ENCODE measurements around the gene ZFAND3.
"Not testable (repeated sequence)": the region's sequence is repeated elsewhere in the genome, so short reads cannot be mapped to it uniquely, and the experiment has no call there.

GRCh38 chr6:37948584-37948983 is 129.1 kb downstream of the ZFAND3 start:
- not testable (repeated sequence) for TF ChIP-seq CTCF (conservative IDR thresholded peaks at IDR 0.05; ENCODE audit: low read depth, low read length); EZH2 (IDR thresholded peaks at IDR 0.05; ENCODE audit: borderline replicate concordance, low read depth, low read length, poor library complexity, severe bottlenecking)
